Mesothelial cell of epicardium (in vitro differentiated cells): ENCODE measurements around the gene ZNF691. TPM values are rescaled to one million over a fixed set of nuclear protein-coding genes. Genes with fewer than 3 reads are reported as not detected.
"Not testable (repeated sequence)": the region's sequence is repeated elsewhere in the genome, so short reads cannot be mapped to it uniquely, and the experiment has no call there.

Experiments used
- DNase-seq, 2 experiments: peaks; one replicate each; pipeline ENCODE4 v3.0.0; 2021; ENCODE audit warnings: low spot score in 2 of 2; ENCODE audit not compliant: unreplicated experiment in 2 of 2
- H3K27ac Mint-ChIP-seq: 2 replicates; pipeline ENCODE4 v1.8.0; 2021; ENCODE audit warnings: mixed read lengths
- H3K27me3 Mint-ChIP-seq: 2 replicates; pipeline ENCODE4 v1.8.0; 2021; ENCODE audit warnings: low read depth, mixed read lengths
- H3K36me3 Mint-ChIP-seq: 2 replicates; pipeline ENCODE4 v1.8.0; 2021; ENCODE audit warnings: mixed read lengths
- H3K4me1 Mint-ChIP-seq: 2 replicates; pipeline ENCODE4 v1.8.0; 2021; ENCODE audit warnings: mixed read lengths
- H3K4me3 Mint-ChIP-seq: 2 replicates; pipeline ENCODE4 v1.8.0; 2021; ENCODE audit warnings: mild to moderate bottlenecking, moderate library complexity, mixed read lengths
- H3K9me3 Mint-ChIP-seq: 2 replicates; pipeline ENCODE4 v1.8.0; 2021; ENCODE audit warnings: mixed read lengths
- CTCF ChIP-seq: fragments of 200-600 bp; sonication (generic); IDR thresholded peaks from one replicate; pipeline ENCODE4 v1.5.0; 2021; ENCODE audit warnings: antibody characterized with exemption; ENCODE audit not compliant: unreplicated experiment
- total RNA-seq: library from RNA; stranded (reverse); gene quantifications from 3 replicates; pipeline ENCODE4 v1.2.1, GENCODE V29; 2021

ZNF691 gene
- total RNA-seq, 1 donor from 2014 or later, result 15.2 TPM

GRCh38 chr1:42806593-42806992 lies 39.8 kb upstream of the ZNF691 start:
- no peak for TF ChIP-seq CTCF
- no peak for DNase-seq
- no peak overlapping the region for H3K27ac Mint-ChIP-seq

GRCh38 chr1:42807056-42807668 lies 39.3 kb upstream of the ZNF691 start:
- no peak for TF ChIP-seq CTCF
- H3K9me3 Mint-ChIP-seq, result peaks cover 6% of the 10 kb centered on the region
- H3K4me3 Mint-ChIP-seq, result no peak overlapping the region
- H3K36me3 Mint-ChIP-seq, result peaks cover 26% of the 10 kb centered on the region
- no peaks in the 10 kb centered on the region for H3K27me3 Mint-ChIP-seq
- DNase-seq, result no peak
- peaks cover 2% of the 10 kb centered on the region for H3K4me1 Mint-ChIP-seq
- H3K27ac Mint-ChIP-seq, result no peak overlapping the region

More at GRCh38 chr1:42806593-42806992, 39.8 kb upstream of the ZNF691 start:
- H3K27me3 Mint-ChIP-seq, result no peaks in the 10 kb centered on the region
- peaks cover 6% of the 10 kb centered on the region for H3K9me3 Mint-ChIP-seq
- H3K36me3 Mint-ChIP-seq, result peaks cover 25% of the 10 kb centered on the region
- no peak overlapping the region for H3K4me3 Mint-ChIP-seq
- peaks cover 2% of the 10 kb centered on the region for H3K4me1 Mint-ChIP-seq

- DNase-seq, H3K36me3 Mint-ChIP-seq, H3K27me3 Mint-ChIP-seq, H3K4me3 Mint-ChIP-seq, H3K9me3 Mint-ChIP-seq, H3K27ac Mint-ChIP-seq: not testable (repeated sequence)
- peaks cover 15% of the 10 kb centered on the region for H3K4me1 Mint-ChIP-seq
Measured at GRCh38 chr1:42814815-42815214, 31.6 kb upstream of the ZNF691 start.

- no peak for DNase-seq
- Mint-ChIP-seq H3K4me1 (peaks cover 22% of the 10 kb centered on the region), H3K36me3 (peaks cover 8% of the 10 kb centered on the region)
Measured at GRCh38 chr1:42815941-42816584, 30.4 kb upstream of the ZNF691 start.

GRCh38 chr1:42816585-42817439 lies 29.6 kb upstream of the ZNF691 start, which contains the start of the genes ERMAP and SVBP:
TSS of gene ERMAP (plus strand) at chr1:42817122. CDS start at chr1:42830449, 13,327 bp downstream.
TSS of gene SVBP (minus strand) at chr1:42817397. CDS start at chr1:42816544, 853 bp downstream.
- Mint-ChIP-seq H3K27me3 (no peaks in the 10 kb centered on the region), H3K4me1 (peaks cover 20% of the 10 kb centered on the region), H3K4me3 (peak within 1 kb of the TSS; percentile 73), H3K36me3 (peaks cover 4% of the 10 kb centered on the region), H3K9me3 (no peaks in the 10 kb centered on the region), H3K27ac (peak within 1 kb of the TSS; percentile 92)
- peak; percentile 96 to 97 for DNase-seq
- no peak for TF ChIP-seq CTCF

More at GRCh38 chr1:42815941-42816584, 30.4 kb upstream of the ZNF691 start:
- no peak for TF ChIP-seq CTCF
- Mint-ChIP-seq H3K4me3 (peak overlapping the region; percentile 73), H3K27me3 (no peaks in the 10 kb centered on the region), H3K27ac (peak overlapping the region; percentile 92), H3K9me3 (no peaks in the 10 kb centered on the region)
